HG02840 (cell line): ENCODE measurements around the gene HAPLN3.

Source experiments
- ATAC-seq: cut with Tn5 transposase; IDR thresholded peaks from one replicate; pipeline ENCODE4 v1.9.1; 2021; ENCODE audit warnings: mild to moderate bottlenecking, moderate library complexity, moderate number of reproducible peaks; ENCODE audit not compliant: unreplicated experiment, low FRiP score

The HAPLN3 gene

DNA sequence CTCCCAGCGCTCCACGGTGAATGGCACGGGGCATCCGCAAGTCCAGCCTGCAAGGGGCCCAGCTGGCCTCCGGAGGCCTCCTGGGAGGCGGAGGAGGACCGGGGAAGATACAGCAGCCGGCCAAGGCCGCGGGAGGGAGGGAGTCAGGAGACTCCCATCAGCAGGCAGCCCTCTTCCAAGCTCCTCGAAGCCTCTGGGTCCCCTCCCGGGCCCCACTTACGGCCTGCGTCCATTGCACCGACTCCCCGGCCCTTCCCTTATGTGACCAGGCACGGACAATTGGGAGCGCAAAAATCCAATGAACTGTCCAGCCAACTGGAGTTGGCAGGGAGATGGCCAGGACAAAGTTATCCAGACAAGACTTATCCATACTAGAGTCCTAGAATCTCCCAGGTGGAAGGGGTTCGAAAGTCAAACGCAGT, 17.2 kb upstream of the HAPLN3 start:
- no peak for ATAC-seq

DNA sequence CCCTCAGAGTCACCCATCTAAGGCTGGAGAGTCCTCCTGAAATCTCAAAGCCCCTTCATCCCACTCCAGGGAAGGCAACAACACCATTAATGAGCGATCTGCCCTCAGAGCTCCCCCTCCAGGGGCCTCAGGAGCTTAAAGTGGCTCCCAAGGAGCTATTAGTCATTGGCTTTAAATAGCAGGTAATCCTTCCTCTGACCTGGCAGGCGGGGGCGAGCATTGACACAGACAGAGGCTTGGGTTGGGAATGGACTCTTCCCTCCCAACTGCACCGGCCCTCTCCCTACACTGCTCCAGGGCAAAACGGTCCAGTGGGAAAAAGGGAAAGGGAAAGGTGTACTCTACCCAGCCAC, 16.4 kb upstream of the HAPLN3 start:
- ATAC-seq: no peak

DNA sequence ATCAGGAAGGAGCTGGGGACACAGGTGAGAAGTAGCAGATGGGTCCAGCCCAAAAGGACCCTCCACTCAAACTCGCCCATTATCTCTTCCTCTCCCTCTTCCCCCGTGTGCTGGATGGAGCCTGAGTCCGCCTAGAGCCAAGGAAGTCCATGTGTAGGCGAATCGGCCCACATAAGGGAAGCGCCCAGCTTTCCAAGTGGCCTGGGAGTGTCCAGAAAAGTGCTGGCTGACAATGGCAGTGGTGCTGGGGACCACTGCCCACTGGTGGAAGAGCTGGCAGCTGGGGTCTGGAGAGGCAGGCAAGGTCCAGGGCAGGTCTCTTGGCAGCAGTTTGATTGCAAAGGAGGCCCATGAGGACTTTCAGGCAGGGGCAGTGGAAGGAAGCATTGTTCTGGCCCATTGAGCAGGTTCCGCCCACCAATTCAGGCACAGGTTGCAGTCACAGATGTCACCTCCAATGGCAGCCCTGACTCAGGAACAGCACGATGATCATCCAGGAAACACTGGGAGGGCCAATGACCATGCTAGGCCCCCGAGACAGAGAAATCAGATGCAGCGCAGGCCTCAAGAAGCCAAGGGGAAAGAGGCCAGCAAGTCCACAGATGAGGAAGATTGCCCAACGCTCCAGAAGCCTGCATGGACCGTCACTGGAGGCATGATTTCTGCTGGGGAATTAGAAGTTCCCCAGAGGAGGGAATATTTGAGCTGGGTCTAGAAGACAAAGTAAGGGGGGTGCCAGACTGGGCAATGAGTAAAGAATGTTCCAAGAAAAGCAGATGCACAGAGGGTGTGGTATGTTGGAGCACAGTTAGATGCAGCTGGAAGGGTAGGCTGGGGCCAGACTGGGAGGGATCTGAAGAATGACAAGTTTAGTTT, 14.8 kb upstream of the HAPLN3 start:
- no peak for ATAC-seq

DNA sequence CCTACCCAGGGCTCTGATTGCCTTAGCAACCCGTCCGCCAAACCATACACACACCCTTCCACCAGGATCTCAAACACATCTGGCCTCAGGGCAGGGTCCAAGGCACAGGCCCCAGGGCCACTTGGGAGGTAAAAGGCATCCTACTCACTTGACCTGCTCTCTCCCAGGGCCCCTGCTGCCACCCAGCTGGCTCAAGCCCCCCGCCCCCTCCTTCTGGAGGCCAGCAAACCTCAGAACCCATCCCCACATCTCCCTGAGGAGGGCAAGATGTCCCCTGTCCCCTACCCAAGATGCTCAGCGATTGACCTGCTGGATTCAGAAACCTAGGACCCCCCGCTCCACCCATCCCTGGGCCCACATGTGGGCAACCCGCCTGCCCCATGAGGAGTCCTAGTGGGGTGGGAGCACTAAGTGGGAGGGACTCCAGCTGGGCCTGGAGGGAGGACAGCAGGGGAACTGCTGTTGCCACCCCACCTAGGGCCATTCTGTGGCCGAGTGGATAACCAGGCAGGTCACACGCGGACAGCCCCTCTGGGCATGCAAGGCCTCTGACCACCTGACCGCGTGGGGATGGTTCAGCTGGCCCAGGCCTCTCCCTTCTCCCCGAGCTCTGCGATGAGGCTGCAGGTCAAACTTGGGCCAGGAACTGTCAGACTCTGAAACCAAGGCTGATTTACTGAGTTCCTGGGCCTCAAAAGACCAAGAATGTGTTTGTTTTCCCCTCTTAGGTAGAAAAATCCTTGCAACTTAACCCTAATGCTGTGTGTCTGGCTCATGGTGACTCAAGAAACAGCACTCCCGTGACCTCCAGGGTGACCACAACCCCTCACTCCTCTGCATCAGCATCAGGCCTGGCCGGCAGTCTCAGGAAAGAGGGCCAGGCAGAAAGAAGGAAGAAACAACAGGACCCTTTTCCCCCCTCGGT, 13.6 kb upstream of the HAPLN3 start:
- no peak for ATAC-seq

DNA sequence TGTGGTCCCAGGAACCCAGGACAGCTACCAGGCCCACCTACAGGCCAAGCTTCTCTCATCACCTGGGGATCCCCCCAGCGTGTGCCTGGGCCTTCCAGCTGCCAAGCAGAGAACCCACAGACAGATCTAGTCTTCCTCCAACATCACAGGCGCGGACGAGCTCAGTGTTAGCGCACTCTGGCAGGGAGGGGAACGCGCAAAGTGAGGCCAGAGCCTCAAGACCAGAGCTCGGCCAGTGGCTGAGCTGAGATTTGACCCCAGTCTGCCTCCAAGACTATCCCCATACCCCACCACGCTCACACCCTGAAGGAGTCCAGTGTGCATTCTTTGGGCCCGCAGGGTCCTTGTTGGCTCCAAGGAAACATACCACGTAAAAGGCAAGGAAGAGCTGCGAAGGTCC, 12.8 kb upstream of the HAPLN3 start:
- no peak for ATAC-seq

DNA sequence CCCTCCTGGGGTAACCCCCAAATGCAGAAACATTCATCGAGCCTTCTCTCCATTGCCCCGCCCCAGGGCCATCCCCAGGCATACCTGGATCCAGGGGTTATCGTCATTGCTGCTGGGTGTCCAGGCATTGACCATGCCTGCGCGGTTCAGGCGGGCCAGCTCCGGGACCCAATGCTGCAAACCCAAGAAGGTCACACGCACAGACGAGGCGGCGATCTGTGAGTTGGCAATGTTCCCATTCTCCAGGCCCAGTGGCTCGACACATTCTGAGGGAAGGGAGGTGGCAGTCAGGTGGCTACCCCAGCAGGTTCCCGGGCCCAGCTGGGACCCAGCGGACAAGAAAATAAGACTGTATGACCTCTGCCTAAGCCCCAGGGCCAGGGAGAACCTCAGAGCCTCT, 11.8 kb upstream of the HAPLN3 start:
- ATAC-seq: no peak

DNA sequence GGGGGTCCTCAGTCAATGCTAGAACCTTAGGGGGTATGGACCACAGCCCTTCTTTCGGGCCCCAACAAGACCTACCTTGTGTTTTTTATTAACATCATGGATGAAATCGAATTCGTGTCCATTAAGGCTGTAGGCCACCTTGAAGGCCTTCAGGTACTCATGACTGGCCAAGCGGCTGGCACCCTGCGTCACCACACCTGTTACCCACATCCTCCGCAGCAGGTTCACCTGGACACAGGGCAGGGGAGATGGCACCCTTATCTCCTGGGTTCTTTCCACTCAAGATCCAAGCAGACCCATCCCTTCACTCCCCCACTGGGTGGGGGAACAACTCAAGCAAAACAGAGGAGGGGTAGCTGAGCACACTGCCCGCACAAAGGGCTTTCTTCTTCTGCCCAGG, 11.2 kb upstream of the HAPLN3 start:
- no peak for ATAC-seq

DNA sequence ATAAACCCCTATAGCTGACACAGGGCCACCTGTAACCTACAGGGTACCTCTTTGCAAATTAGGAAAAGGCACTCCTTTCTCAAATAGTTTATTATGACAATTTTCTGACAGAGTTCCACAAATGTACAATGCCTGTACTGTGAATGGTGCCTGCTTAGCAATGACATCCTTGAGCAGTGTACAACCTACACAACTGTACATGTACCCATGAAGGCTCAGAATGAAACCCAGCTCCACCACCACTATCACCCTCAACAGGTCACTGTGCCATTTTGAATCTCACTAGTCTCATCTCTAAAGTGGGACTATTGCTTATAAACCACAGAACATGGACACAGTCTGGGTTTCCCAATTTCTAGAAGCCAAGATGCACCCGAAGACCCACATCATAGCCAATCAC, 10.8 kb upstream of the HAPLN3 start:
- ATAC-seq: no peak

DNA sequence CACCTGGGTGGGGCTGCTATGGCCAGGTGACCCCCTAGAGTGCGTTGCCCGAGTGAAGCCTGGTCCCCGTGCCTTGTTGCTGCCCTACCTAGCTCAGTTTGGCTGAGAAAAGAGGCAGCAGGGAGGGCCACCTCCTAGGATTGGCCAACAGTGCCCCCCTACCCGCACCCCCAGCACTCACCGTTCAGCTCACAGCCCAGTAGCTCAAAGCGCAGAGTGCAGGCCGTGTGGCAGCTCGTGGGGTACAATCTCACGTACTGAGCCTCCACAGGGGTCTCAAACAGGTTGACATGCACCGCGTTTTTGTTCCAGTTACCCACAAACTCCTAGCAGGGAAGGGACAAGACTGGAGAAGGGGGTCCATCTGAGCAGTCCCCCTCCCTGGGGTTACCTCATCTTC, 10.2 kb upstream of the HAPLN3 start:
- no peak for ATAC-seq

DNA sequence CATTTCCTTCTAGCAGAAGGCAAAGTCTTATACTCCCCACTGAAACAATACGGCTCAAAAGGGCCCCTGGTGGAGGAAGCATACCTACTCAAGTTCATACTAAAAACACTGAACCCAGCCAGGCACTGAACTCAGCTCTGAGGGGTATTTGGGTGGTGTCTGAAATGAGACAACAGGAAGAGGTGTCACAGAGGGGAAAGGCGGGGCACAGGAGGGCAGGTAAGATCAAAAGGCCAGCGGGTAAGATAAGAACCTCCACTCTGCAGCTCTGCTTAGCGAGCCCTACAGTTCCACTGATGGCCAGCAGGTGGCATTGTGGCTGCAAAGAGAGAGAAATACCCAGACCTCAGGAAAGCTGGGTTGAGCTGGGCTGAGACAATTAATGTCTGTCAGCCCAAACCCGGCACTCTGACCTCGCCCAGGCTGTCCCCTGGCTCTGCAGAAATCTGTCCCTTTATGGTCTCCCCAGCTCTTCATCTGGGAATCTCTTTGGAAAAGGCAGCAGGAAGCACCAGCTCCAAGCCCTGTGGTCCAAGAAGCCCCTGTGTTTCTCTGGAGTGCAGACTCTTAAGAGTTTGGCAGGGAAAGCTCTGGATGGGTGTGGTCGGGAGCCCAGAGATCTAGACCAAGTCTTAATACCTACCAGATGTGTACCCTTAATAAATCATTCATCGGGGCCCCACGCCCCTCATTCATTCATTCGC, 9.4 kb upstream of the HAPLN3 start:
- ATAC-seq: peak; percentile 53

DNA sequence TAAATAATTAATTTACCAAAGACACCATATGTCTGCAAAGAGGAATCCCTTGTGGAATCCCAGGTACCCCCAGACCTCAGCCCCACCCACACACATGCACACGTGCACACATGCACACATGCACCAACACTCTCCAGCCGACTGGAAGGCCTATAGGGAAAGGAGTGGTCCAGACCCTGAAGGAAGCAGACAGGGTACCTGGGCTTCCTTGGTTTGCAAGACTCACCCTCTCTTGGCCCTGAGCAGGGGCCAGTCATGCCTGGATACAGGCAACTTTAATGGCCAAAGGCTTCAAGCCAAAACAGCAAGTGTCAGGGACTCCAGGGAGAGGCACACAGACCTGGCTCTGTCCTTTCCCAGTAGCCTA, 8.9 kb upstream of the HAPLN3 start:
- ATAC-seq: no peak

DNA sequence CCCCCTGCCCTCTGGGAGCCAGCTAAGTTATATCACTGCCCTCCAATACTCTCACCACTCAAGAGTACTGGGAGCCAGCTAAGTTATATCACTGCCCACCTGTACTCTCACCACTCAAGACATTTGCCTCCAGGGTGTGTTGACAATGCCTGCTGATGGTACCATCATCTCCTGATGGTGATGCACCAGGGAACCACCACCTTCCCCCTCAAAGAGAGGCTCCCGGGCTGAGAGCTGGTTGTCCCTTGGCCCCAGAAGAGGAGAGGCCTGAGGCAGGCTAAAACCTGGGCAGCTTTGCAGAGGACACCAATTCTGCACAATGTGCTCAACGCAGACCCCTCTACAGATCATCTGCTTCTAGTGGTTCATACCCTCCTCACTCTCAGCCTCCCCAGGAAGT, 7.5 kb upstream of the HAPLN3 start:
- ATAC-seq: no peak

DNA sequence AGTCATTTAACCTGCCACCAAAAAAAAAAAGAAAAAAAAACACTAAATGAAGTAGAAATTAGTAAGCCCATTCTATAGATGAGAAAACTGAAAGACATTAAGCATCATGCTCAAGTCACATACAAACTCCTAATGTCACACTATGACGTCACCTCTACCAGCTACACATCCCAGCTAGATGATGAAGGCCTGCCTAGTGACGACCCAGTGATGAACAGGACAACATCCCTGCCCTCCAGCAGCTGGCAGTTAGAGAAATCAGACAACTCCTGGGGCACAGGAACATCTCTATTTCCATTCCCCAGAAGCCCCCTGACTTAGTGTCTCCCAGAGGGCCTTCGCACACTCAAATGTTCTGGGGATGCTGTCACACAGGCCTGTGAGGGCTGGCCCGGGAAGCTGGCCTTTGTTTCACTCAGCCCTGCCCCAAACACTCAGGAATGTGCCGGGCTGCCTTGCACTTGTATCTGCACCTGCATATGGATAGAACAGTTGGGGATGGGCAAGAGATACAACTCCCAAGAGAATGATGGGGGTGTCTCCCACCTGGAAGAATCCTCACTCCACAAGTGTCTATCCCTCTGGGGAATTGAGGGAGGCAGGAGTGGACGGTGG, 7.0 kb upstream of the HAPLN3 start:
- no peak for ATAC-seq

DNA sequence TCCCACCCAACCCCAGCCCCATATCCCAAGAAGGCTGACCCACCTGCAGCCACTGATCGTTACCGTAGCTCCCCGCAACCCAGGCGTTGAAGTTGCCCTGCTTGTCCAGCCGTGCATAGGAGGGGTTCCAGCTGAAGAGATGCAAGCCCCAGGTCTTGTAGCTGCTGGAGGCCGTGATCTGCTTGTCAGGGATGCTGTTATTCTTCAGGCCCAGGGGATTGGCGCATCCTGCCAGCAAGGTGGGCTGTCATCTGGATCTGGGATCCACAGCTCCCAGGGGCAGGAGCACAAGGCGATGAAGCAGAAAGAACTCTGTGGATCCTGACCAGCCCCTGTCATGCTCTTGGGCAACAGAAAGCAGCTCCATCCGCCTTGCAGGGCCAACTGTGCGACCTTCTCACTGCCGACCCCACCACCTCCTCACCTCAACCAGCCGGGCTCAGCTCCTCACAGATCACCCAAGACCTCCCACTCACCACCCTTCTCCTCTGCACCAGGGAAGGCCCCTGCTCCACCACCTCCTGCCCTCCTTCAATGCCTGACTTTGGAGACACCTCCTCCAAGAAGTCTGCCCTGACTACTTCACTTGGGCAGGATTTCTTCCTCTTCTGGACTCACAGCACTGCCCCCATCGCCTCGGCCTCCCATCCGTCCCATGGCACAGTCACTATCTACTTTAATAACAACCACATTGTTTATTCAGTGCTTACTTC, 6.3 kb upstream of the HAPLN3 start:
- ATAC-seq: no peak

DNA sequence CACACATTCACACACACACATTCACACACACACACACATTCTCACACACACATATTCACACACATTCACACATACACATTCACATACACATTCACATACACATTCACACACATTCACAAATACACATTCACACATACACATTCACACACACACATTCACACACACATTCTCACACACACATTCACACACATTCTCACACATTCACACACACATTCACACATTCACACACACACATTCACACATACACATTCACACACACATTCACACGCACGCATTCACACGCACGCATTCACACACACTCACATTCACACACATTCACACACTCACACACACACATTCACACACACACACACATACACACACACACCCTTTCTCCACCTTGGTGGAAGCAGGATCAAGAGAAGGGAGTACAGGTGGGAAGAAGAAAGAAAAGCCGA, 5.7 kb upstream of the HAPLN3 start:
- ATAC-seq: no peak

DNA sequence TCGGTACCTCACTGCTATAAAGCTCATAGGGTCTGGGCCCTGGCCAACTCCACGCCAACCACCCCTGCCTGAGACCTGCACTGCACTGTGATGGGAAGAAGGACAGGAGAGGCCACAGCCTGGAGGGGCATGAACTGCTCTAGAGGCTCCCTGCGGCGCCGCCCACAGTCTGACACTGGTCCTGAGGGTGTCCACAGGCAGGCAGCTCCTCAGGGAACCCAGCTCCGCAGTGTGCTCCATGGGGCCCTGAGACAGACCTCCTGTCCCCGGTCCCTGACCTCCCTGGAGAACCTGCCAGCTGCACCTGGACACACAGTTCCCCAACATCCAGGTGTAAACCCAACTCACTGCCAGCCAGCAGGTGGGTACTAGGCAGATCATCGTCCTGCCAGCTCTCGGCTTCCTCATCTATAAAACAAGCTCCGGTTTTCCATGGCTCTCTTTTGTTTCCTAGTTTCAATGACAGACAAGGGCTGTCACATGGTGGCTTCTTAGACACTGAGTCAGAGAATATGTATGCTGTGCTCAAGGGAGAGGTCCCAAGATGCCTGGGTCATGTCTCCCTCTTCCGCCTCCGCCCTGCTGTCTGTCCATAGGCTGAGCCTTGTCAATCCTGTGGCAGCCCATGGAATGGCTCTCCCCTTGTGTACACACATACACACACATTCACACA, 5.1 kb upstream of the HAPLN3 start:
- no peak for ATAC-seq

DNA sequence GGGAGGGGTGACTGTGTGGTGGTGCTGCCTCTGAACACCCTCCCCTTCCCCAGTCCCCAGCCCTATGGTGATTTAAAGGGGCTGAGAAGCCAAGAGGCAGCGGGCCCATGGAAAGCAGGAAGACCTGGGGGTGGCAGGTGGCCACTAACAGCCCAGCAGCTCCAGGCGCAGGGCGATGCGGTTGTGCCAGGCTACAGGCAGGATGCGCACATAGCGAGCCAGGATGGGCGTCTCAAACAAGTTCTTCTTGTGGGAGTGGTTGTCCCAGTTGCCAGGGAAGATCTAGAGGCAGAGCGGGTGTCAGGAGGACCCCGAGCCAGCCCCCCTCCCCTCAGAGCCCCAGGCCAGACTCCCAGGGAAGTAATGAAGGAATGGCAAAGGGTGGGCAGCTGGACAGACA, 3.9 kb upstream of the HAPLN3 start:
- ATAC-seq: no peak

DNA sequence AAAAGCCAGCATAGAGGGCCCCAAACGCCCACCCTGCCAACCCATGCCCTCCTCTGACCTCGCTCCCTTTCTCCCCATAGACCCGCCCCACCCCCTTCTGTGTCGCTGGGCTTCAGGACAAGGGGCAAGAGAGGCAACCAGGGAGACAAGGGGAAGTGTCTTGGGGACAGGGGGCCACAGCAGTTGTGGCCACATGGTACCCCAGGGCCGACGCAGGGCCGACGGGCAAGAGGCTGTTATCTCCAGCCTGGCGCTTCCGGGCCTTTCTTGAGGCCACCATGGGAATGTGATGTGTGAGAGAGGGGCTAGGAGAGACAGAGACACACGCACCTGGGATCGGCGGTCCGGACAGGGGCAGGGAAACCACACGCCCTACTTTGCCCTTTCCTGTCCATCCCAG, 3.4 kb upstream of the HAPLN3 start:
- ATAC-seq: no peak

DNA sequence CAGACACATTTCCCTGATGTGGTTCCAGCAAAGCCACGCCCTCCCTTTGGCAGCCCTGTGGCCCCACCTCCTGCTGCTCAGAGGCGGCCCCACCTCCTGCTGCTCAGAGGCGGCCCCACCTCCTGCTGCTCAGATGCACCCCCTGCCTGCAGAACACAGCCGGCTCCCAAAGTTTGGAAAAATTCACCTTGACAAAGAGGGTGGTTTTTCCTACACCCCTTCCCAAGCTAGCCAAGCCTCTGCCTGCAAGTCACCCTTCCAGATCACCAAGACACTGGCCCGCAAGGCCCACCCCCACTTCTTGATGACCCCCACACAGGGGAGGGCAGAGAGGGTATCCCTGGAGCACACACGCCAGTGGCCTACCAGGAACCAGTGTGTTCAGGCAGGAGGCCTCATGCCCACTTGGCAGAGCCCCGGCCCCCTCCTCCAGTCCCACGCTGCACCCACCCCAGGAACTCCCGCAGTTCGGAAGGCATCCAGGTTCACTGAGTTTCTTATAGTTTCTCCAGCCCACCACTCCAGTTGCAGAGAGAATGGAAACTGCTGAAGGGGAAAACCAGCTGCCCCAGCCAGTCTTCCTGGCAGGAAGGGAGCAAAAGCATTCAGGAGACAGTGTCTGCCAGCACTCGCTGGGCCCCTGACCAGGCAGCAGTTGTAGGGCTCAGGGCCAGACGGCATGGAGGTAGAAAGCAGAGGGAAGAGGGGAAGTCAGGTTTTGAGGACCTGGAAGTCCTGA, 2.3 kb upstream of the HAPLN3 start:
- ATAC-seq: no peak
